Neural progenitor cell (in vitro differentiated cells): ENCODE data around the gene INPP5B. TPM values are rescaled to one million over a fixed set of nuclear protein-coding genes. Genes with fewer than 3 reads are reported as not detected.

ENCODE experiments used
- DNase-seq: peaks from one replicate; pipeline ENCODE4 v3.0.0-alpha.2; 2016; ENCODE audit warnings: low spot score
- H2AFZ ChIP-seq: fragments of 200-600 bp; sonication (generic); replicated peaks from 2 replicates; pipeline ENCODE4 v1.6.1; 2016; ENCODE audit warnings: antibody characterized with exemption
- H3F3A ChIP-seq: fragments of 200-600 bp; sonication (generic); 2 replicates; pipeline ENCODE4 v1.6.1; 2016; ENCODE audit warnings: antibody characterized with exemption, low read depth
- H3K27ac ChIP-seq: fragments of 200-600 bp; sonication (generic); 2 replicates; pipeline ENCODE4 v1.5.1; 2016; ENCODE audit warnings: mild to moderate bottlenecking
- H3K27me3 ChIP-seq: fragments of 200-600 bp; sonication (generic); 2 replicates; pipeline ENCODE4 v1.6.1; 2016; ENCODE audit warnings: mild to moderate bottlenecking, moderate library complexity
- H3K36me3 ChIP-seq: fragments of 200-600 bp; sonication (generic); 2 replicates; pipeline ENCODE4 v1.5.1; 2016
- H3K4me1 ChIP-seq: fragments of 200-600 bp; sonication (generic); 2 replicates; pipeline ENCODE4 v1.6.1; 2016; ENCODE audit warnings: mixed run types
- H3K4me2 ChIP-seq: fragments of 200-600 bp; sonication (generic); 2 replicates; pipeline ENCODE4 v1.6.1; 2016
- H3K4me3 ChIP-seq: fragments of 200-600 bp; sonication (generic); 2 replicates; pipeline ENCODE4 v1.5.1; 2016
- H3K79me2 ChIP-seq: fragments of 200-600 bp; sonication (generic); 2 replicates; pipeline ENCODE4 v1.6.1; 2016; ENCODE audit warnings: low read depth
- H3K9ac ChIP-seq: fragments of 200-600 bp; sonication (generic); 2 replicates; pipeline ENCODE4 v1.6.1; 2016
- H3K9me3 ChIP-seq: fragments of 200-600 bp; sonication (generic); 2 replicates; pipeline ENCODE4 v1.5.1; 2016; ENCODE audit warnings: low read depth
- H4K20me1 ChIP-seq: fragments of 200-600 bp; sonication (generic); 2 replicates; pipeline ENCODE4 v1.6.1; 2016; ENCODE audit warnings: low read depth
- H3K27ac Mint-ChIP-seq: 3 replicates; pipeline ENCODE4 v1.8.0; 2021; ENCODE audit warnings: mixed read lengths
- H3K27me3 Mint-ChIP-seq: 2 replicates; pipeline ENCODE4 v1.8.0; 2022; ENCODE audit warnings: low read depth, mild to moderate bottlenecking, inconsistent platforms, moderate library complexity, mixed read lengths; ENCODE audit not compliant: insufficient read depth
- H3K36me3 Mint-ChIP-seq: 3 replicates; pipeline ENCODE4 v1.8.0; 2021; ENCODE audit warnings: mixed read lengths
- H3K4me1 Mint-ChIP-seq: 3 replicates; pipeline ENCODE4 v1.8.0; 2021; ENCODE audit warnings: mixed read lengths
- H3K4me3 Mint-ChIP-seq: 3 replicates; pipeline ENCODE4 v1.8.0; 2021; ENCODE audit warnings: mild to moderate bottlenecking, moderate library complexity, mixed read lengths
- H3K9me3 Mint-ChIP-seq: 3 replicates; pipeline ENCODE4 v1.8.0; 2020; ENCODE audit warnings: mixed read lengths
- EZH2 ChIP-seq: fragments of 200-600 bp; sonication (generic); IDR thresholded peaks from 2 replicates; pipeline ENCODE4 v1.6.1; 2017; ENCODE audit warnings: antibody characterized with exemption, mild to moderate bottlenecking, moderate library complexity
- EZH2phosphoT487 ChIP-seq: fragments of 200-600 bp; sonication (generic); IDR thresholded peaks from 2 replicates; pipeline ENCODE4 v1.6.1; 2017; ENCODE audit warnings: antibody characterized with exemption
- total RNA-seq: library from RNA; depleted of rRNA; stranded (reverse); fragments of >200 nt; gene quantifications from 2 replicates; pipeline ENCODE4 v1.2.3, GENCODE V29; 2015; ENCODE audit warnings: low replicate concordance
- TF ChIP-seq, protein P1 (sequence below): fragments of 200-600 bp; sonication (generic); IDR thresholded peaks from 2 replicates; pipeline ENCODE4 v1.5.1; 2017; ENCODE audit warnings: antibody characterized with exemption, mild to moderate bottlenecking

INPP5B gene
- total RNA-seq, 1 donor from 2014 or later, result 22.0 TPM

- Histone ChIP-seq H3K9me3 (no peaks in the 10 kb centered on the region), H3K4me2 (no peak overlapping the region), H3K9ac (no peak overlapping the region), H3K79me2 (peaks cover 82% of the 10 kb centered on the region), H3F3A (no peaks in the 10 kb centered on the region), H4K20me1 (peaks cover 71% of the 10 kb centered on the region), H2AFZ (no peak overlapping the region), H3K27me3 (no peaks in the 10 kb centered on the region), H3K36me3 (no peaks in the 10 kb centered on the region), H3K4me1 (no peaks in the 10 kb centered on the region), H3K27ac (no peak overlapping the region), H3K4me3 (no peak overlapping the region)
- TF ChIP-seq, protein P1, sequence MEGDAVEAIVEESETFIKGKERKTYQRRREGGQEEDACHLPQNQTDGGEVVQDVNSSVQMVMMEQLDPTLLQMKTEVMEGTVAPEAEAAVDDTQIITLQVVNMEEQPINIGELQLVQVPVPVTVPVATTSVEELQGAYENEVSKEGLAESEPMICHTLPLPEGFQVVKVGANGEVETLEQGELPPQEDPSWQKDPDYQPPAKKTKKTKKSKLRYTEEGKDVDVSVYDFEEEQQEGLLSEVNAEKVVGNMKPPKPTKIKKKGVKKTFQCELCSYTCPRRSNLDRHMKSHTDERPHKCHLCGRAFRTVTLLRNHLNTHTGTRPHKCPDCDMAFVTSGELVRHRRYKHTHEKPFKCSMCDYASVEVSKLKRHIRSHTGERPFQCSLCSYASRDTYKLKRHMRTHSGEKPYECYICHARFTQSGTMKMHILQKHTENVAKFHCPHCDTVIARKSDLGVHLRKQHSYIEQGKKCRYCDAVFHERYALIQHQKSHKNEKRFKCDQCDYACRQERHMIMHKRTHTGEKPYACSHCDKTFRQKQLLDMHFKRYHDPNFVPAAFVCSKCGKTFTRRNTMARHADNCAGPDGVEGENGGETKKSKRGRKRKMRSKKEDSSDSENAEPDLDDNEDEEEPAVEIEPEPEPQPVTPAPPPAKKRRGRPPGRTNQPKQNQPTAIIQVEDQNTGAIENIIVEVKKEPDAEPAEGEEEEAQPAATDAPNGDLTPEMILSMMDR, result no peak
- no peak for TF ChIP-seq EZH2
- no peak for TF ChIP-seq EZH2phosphoT487
- Mint-ChIP-seq H3K36me3 (peaks cover 4% of the 10 kb centered on the region), H3K4me1 (peaks cover 3% of the 10 kb centered on the region), H3K27me3 (peaks cover 3% of the 10 kb centered on the region), H3K4me3 (no peak overlapping the region), H3K9me3 (no peaks in the 10 kb centered on the region), H3K27ac (no peak overlapping the region)
- DNase-seq, result no peak
Measured at GRCh38 chr1:37849480-37849879, 97.4 kb downstream of the INPP5B start.

GRCh38 chr1:37846647-37847339, 100.1 kb downstream of the INPP5B start:
- H3K27ac Mint-ChIP-seq, result no peak overlapping the region
- H3K27ac ChIP-seq, result no peak overlapping the region

GRCh38 chr1:37845786-37846185, 101.1 kb downstream of the INPP5B start:
- DNase-seq, result no peak
- no peaks in the 10 kb centered on the region for H3K27me3 Mint-ChIP-seq
- H3K4me1 Mint-ChIP-seq, result no peaks in the 10 kb centered on the region
- no peak overlapping the region for H3K27ac Mint-ChIP-seq
- no peaks in the 10 kb centered on the region for H3F3A ChIP-seq
- H3K36me3 Mint-ChIP-seq, result no peaks in the 10 kb centered on the region
- H3K4me3 Mint-ChIP-seq, result no peak overlapping the region
- peaks cover 52% of the 10 kb centered on the region for H3K79me2 ChIP-seq
- H3K4me2 ChIP-seq, result no peak overlapping the region
- no peaks in the 10 kb centered on the region for H3K4me1 ChIP-seq
- no peaks in the 10 kb centered on the region for H3K9me3 ChIP-seq
- H4K20me1 ChIP-seq, result peaks cover 74% of the 10 kb centered on the region
- H3K9me3 Mint-ChIP-seq, result no peaks in the 10 kb centered on the region
- no peaks in the 10 kb centered on the region for H3K36me3 ChIP-seq
- H3K27ac ChIP-seq, result no peak overlapping the region
- no peak overlapping the region for H3K4me3 ChIP-seq
- peak overlapping the region; percentile 5 for H3K9ac ChIP-seq
- no peaks in the 10 kb centered on the region for H3K27me3 ChIP-seq
- TF ChIP-seq EZH2phosphoT487 (no peak), EZH2 (no peak)
- TF ChIP-seq, protein P1, result no peak
- H2AFZ ChIP-seq, result no peak overlapping the region

More at GRCh38 chr1:37846647-37847339, 100.1 kb downstream of the INPP5B start:
- DNase-seq, result no peak
- H3K36me3 Mint-ChIP-seq, result no peaks in the 10 kb centered on the region
- Histone ChIP-seq H3K4me2 (no peak overlapping the region), H4K20me1 (peaks cover 74% of the 10 kb centered on the region), H3K9me3 (no peaks in the 10 kb centered on the region), H3F3A (no peaks in the 10 kb centered on the region), H3K27me3 (no peaks in the 10 kb centered on the region), H2AFZ (no peak overlapping the region), H3K36me3 (no peaks in the 10 kb centered on the region), H3K79me2 (peaks cover 62% of the 10 kb centered on the region), H3K4me1 (no peaks in the 10 kb centered on the region), H3K4me3 (no peak overlapping the region), H3K9ac (no peak overlapping the region)
- no peaks in the 10 kb centered on the region for H3K4me1 Mint-ChIP-seq
- no peaks in the 10 kb centered on the region for H3K9me3 Mint-ChIP-seq
- H3K4me3 Mint-ChIP-seq, result no peak overlapping the region
- no peaks in the 10 kb centered on the region for H3K27me3 Mint-ChIP-seq
- no peak for TF ChIP-seq EZH2phosphoT487
- TF ChIP-seq, protein P1, result no peak
- no peak for TF ChIP-seq EZH2
